ENCODE measurements around the gene ZSWIM5. TPM values are rescaled to one million over a fixed set of nuclear protein-coding genes. Genes with fewer than 3 reads are reported as not detected.

ZSWIM5 gene
- total and polyA plus RNA-seq, 4 donors, result 0.67 to 2.9 (median 1.3) TPM

- no peak overlapping the region for H3K4me3 ChIP-seq (ENCODE audit: low read depth in 1 of 3, low read length in 3 of 3)
- H3K27ac ChIP-seq (ENCODE audit: low read depth in 1 of 2, low read length in 2 of 2), result no peak overlapping the region
- 99% methylated on average over 1 of the region's 1 CpG for whole genome bisulfite sequencing
- TF ChIP-seq CTCF (IDR thresholded peaks at IDR 0.05; ENCODE audit: low read depth, low read length, missing input control) (no peak), ATF3 (IDR thresholded peaks at IDR 0.05) (no peak), TAF1 (conservative IDR thresholded peaks at IDR 0.05) (no peak), ZBTB33 (IDR thresholded peaks at IDR 0.05) (no peak), YY1 (IDR thresholded peaks at IDR 0.05) (no peak), RXRA (IDR thresholded peaks at IDR 0.05) (no peak)
- no peaks in the 10 kb centered on the region for H3K36me3 ChIP-seq (ENCODE audit: control insufficient read depth in 4 of 4, insufficient read depth in 3 of 4, low read depth in 1 of 4, low read length in 3 of 4)
- H3K4me1 ChIP-seq (ENCODE audit: control insufficient read depth in 4 of 4, insufficient read depth in 4 of 4, low read length in 3 of 4), result no peaks in the 10 kb centered on the region
- no peak overlapping the region for H3K9ac ChIP-seq (ENCODE audit: low read depth in 1 of 2, low read length in 2 of 2)
- DNase-seq (ENCODE audit: low spot score), result no peak
- H3K9me3 ChIP-seq (ENCODE audit: control insufficient read depth in 4 of 4, low read length in 3 of 4), result no peaks in the 10 kb centered on the region
- no peaks in the 10 kb centered on the region for H3K27me3 ChIP-seq (ENCODE audit: control insufficient read depth in 4 of 4, insufficient read depth in 4 of 4, low read length in 3 of 4)
These were observed 7.5 kb upstream of the ZSWIM5 start for GRCh38 chr1:45213892-45214291.

- H3K4me3 ChIP-seq (ENCODE audit: low read depth in 1 of 3, low read length in 3 of 3), result no peak overlapping the region
- H3K4me1 ChIP-seq (ENCODE audit: control insufficient read depth in 4 of 4, insufficient read depth in 4 of 4, low read length in 3 of 4), result peaks cover 0 to 7% (median 5%) of the 10 kb centered on the region in 4 donors
- H3K27ac ChIP-seq (ENCODE audit: low read depth in 1 of 2, low read length in 2 of 2), result no peak overlapping the region
- no peak overlapping the region for H3K9ac ChIP-seq (ENCODE audit: low read depth in 1 of 2, low read length in 2 of 2)
- TF ChIP-seq RXRA (IDR thresholded peaks at IDR 0.05), result no peak
- TF ChIP-seq CTCF (IDR thresholded peaks at IDR 0.05; ENCODE audit: low read depth, low read length, missing input control), result no peak
- no peak for TF ChIP-seq FOXA2 (IDR thresholded peaks at IDR 0.05)
- no peak for TF ChIP-seq ATF3 (IDR thresholded peaks at IDR 0.05)
- no peak for TF ChIP-seq TAF1 (conservative IDR thresholded peaks at IDR 0.05)
- no peak for TF ChIP-seq SP1 (IDR thresholded peaks at IDR 0.05)
- no peak for TF ChIP-seq HNF4G (IDR thresholded peaks at IDR 0.05)
- no peak for TF ChIP-seq HNF4A (conservative IDR thresholded peaks at IDR 0.05)
- no peak for TF ChIP-seq JUND (IDR thresholded peaks at IDR 0.05)
- no peak for TF ChIP-seq REST (IDR thresholded peaks at IDR 0.05)
- TF ChIP-seq GABPA (IDR thresholded peaks at IDR 0.05 in 1 of 2, conservative IDR thresholded peaks at IDR 0.05 in 1 of 2), result no peak
- TF ChIP-seq FOXA1 (IDR thresholded peaks at IDR 0.05), result no peak
- TF ChIP-seq NR2F2 (IDR thresholded peaks at IDR 0.05), result no peak
- TF ChIP-seq MAX (IDR thresholded peaks at IDR 0.05), result no peak
- TF ChIP-seq RAD21 (IDR thresholded peaks at IDR 0.05), result no peak
- TF ChIP-seq EGR1 (IDR thresholded peaks at IDR 0.05; ENCODE audit: low read depth in 2 of 2), result no peak
- WGBS, result 81% methylated on average over 3 of the region's 3 CpGs
- DNase-seq (ENCODE audit: low spot score), result no peak
- no peaks in the 10 kb centered on the region for H3K36me3 ChIP-seq (ENCODE audit: control insufficient read depth in 4 of 4, insufficient read depth in 3 of 4, low read depth in 1 of 4, low read length in 3 of 4)
- H3K27me3 ChIP-seq (ENCODE audit: control insufficient read depth in 4 of 4, insufficient read depth in 4 of 4, low read length in 3 of 4), result no peaks in the 10 kb centered on the region
- H3K9me3 ChIP-seq (ENCODE audit: control insufficient read depth in 4 of 4, low read length in 3 of 4), result no peaks in the 10 kb centered on the region
These were observed 4.7 kb upstream of the ZSWIM5 start for GRCh38 chr1:45211076-45211475.

Data from liver (tissue), 9 donors.